Measurements from ENCODE around the gene TRPM7.
"Not testable (repeated sequence)": the region's sequence is repeated elsewhere in the genome, so short reads cannot be mapped to it uniquely, and the experiment has no call there.

Gene TRPM7

GRCh38 chr15:50624616-50625168 lies 61.9 kb downstream of the TRPM7 start:
- no peak overlapping the region for H3K9ac ChIP-seq (ENCODE audit: low read length in 5 of 5)
- H3K36me3 ChIP-seq (ENCODE audit: control insufficient read depth in 5 of 5, insufficient read depth in 5 of 5, low read length in 5 of 5): peaks cover 19 to 48% (median 38%) of the 10 kb centered on the region in 5 donors
- H3K4me1 ChIP-seq (ENCODE audit: control insufficient read depth in 5 of 5, insufficient read depth in 5 of 5, low read length in 5 of 5): no peaks in the 10 kb centered on the region
- no peaks in the 10 kb centered on the region for H3K27me3 ChIP-seq (ENCODE audit: control insufficient read depth in 5 of 5, insufficient read depth in 4 of 5, low read length in 5 of 5)
- H3K9me3 ChIP-seq (ENCODE audit: control insufficient read depth in 5 of 5, low read length in 5 of 5): no peaks in the 10 kb centered on the region
- H3K4me3 ChIP-seq (ENCODE audit: low read depth in 1 of 5, low read length in 5 of 5): no peak overlapping the region
- no peak overlapping the region for H3K27ac ChIP-seq (ENCODE audit: low read depth, low read length)

GRCh38 chr15:50622361-50622943 lies 64.1 kb downstream of the TRPM7 start:
- H3K9me3 ChIP-seq (ENCODE audit: control insufficient read depth in 5 of 5, low read length in 5 of 5); H3K9ac ChIP-seq (ENCODE audit: low read length in 5 of 5); H3K27ac ChIP-seq (ENCODE audit: low read depth, low read length); H3K4me3 ChIP-seq (ENCODE audit: low read depth in 1 of 5, low read length in 5 of 5); H3K27me3 ChIP-seq (ENCODE audit: control insufficient read depth in 5 of 5, insufficient read depth in 4 of 5, low read length in 5 of 5); H3K4me1 ChIP-seq (ENCODE audit: control insufficient read depth in 5 of 5, insufficient read depth in 5 of 5, low read length in 5 of 5): not testable (repeated sequence)
- peaks cover 13 to 36% (median 26%) of the 10 kb centered on the region in 5 donors for H3K36me3 ChIP-seq (ENCODE audit: control insufficient read depth in 5 of 5, insufficient read depth in 5 of 5, low read length in 5 of 5)

- H3K36me3 ChIP-seq (ENCODE audit: control insufficient read depth in 5 of 5, insufficient read depth in 5 of 5, low read length in 5 of 5): peaks cover 10 to 29% (median 19%) of the 10 kb centered on the region in 5 donors
Measured at GRCh38 chr15:50616960-50617359, 69.6 kb downstream of the TRPM7 start.

GRCh38 chr15:50616554-50616953 lies 70.0 kb downstream of the TRPM7 start:
- H3K36me3 ChIP-seq (ENCODE audit: control insufficient read depth in 5 of 5, insufficient read depth in 5 of 5, low read length in 5 of 5): peaks cover 14 to 27% (median 22%) of the 10 kb centered on the region in 5 donors
- H3K4me1 ChIP-seq (ENCODE audit: control insufficient read depth in 5 of 5, insufficient read depth in 5 of 5, low read length in 5 of 5); H3K27me3 ChIP-seq (ENCODE audit: control insufficient read depth in 5 of 5, insufficient read depth in 4 of 5, low read length in 5 of 5); H3K4me3 ChIP-seq (ENCODE audit: low read depth in 1 of 5, low read length in 5 of 5); H3K9me3 ChIP-seq (ENCODE audit: control insufficient read depth in 5 of 5, low read length in 5 of 5); H3K27ac ChIP-seq (ENCODE audit: low read depth, low read length); H3K9ac ChIP-seq (ENCODE audit: low read length in 5 of 5): not testable (repeated sequence)

More at GRCh38 chr15:50616960-50617359, 69.6 kb downstream of the TRPM7 start:
- H3K4me3 ChIP-seq (ENCODE audit: low read depth in 1 of 5, low read length in 5 of 5); H3K9me3 ChIP-seq (ENCODE audit: control insufficient read depth in 5 of 5, low read length in 5 of 5); H3K4me1 ChIP-seq (ENCODE audit: control insufficient read depth in 5 of 5, insufficient read depth in 5 of 5, low read length in 5 of 5); H3K27ac ChIP-seq (ENCODE audit: low read depth, low read length); H3K9ac ChIP-seq (ENCODE audit: low read length in 5 of 5); H3K27me3 ChIP-seq (ENCODE audit: control insufficient read depth in 5 of 5, insufficient read depth in 4 of 5, low read length in 5 of 5): not testable (repeated sequence)

- H3K9ac ChIP-seq (ENCODE audit: low read length in 5 of 5): no peak overlapping the region
- H3K27me3 ChIP-seq (ENCODE audit: control insufficient read depth in 5 of 5, insufficient read depth in 4 of 5, low read length in 5 of 5): no peaks in the 10 kb centered on the region
- no peak overlapping the region for H3K27ac ChIP-seq (ENCODE audit: low read depth, low read length)
- H3K4me1 ChIP-seq (ENCODE audit: control insufficient read depth in 5 of 5, insufficient read depth in 5 of 5, low read length in 5 of 5): peaks cover 0 to 2% (median 0%) of the 10 kb centered on the region in 5 donors
- H3K36me3 ChIP-seq (ENCODE audit: control insufficient read depth in 5 of 5, insufficient read depth in 5 of 5, low read length in 5 of 5): peaks cover 25 to 40% (median 29%) of the 10 kb centered on the region in 5 donors
- no peaks in the 10 kb centered on the region for H3K9me3 ChIP-seq (ENCODE audit: control insufficient read depth in 5 of 5, low read length in 5 of 5)
- no peak overlapping the region for H3K4me3 ChIP-seq (ENCODE audit: low read depth in 1 of 5, low read length in 5 of 5)
Measured at GRCh38 chr15:50613600-50613999, 73.0 kb downstream of the TRPM7 start.

GRCh38 chr15:50607129-50607528 lies 79.5 kb downstream of the TRPM7 start:
- no peaks in the 10 kb centered on the region for H3K9me3 ChIP-seq (ENCODE audit: control insufficient read depth in 5 of 5, low read length in 5 of 5)
- H3K9ac ChIP-seq (ENCODE audit: low read length in 5 of 5): no peak overlapping the region
- H3K4me3 ChIP-seq (ENCODE audit: low read depth in 1 of 5, low read length in 5 of 5): no peak overlapping the region
- no peaks in the 10 kb centered on the region for H3K27me3 ChIP-seq (ENCODE audit: control insufficient read depth in 5 of 5, insufficient read depth in 4 of 5, low read length in 5 of 5)
- H3K4me1 ChIP-seq (ENCODE audit: control insufficient read depth in 5 of 5, insufficient read depth in 5 of 5, low read length in 5 of 5): peaks cover 0 to 2% (median 0%) of the 10 kb centered on the region in 5 donors
- H3K36me3 ChIP-seq (ENCODE audit: control insufficient read depth in 5 of 5, insufficient read depth in 5 of 5, low read length in 5 of 5): peaks cover 44 to 68% (median 51%) of the 10 kb centered on the region in 5 donors
- no peak overlapping the region for H3K27ac ChIP-seq (ENCODE audit: low read depth, low read length)

GRCh38 chr15:50605462-50605861 lies 81.1 kb downstream of the TRPM7 start:
- Histone ChIP-seq H3K4me1 (ENCODE audit: control insufficient read depth in 5 of 5, insufficient read depth in 5 of 5, low read length in 5 of 5) (peaks cover 0 to 2% (median 0%) of the 10 kb centered on the region in 5 donors), H3K27ac (ENCODE audit: low read depth, low read length) (no peak overlapping the region), H3K4me3 (ENCODE audit: low read depth in 1 of 5, low read length in 5 of 5) (no peak overlapping the region), H3K9me3 (ENCODE audit: control insufficient read depth in 5 of 5, low read length in 5 of 5) (no peaks in the 10 kb centered on the region), H3K9ac (ENCODE audit: low read length in 5 of 5) (no peak overlapping the region), H3K36me3 (ENCODE audit: control insufficient read depth in 5 of 5, insufficient read depth in 5 of 5, low read length in 5 of 5) (peaks cover 37 to 56% (median 44%) of the 10 kb centered on the region in 5 donors), H3K27me3 (ENCODE audit: control insufficient read depth in 5 of 5, insufficient read depth in 4 of 5, low read length in 5 of 5) (no peaks in the 10 kb centered on the region)

- H3K36me3 ChIP-seq (ENCODE audit: control insufficient read depth in 5 of 5, insufficient read depth in 5 of 5, low read length in 5 of 5): peaks cover 27 to 60% (median 39%) of the 10 kb centered on the region in 5 donors
- H3K9ac ChIP-seq (ENCODE audit: low read length in 5 of 5); H3K4me3 ChIP-seq (ENCODE audit: low read depth in 1 of 5, low read length in 5 of 5); H3K27me3 ChIP-seq (ENCODE audit: control insufficient read depth in 5 of 5, insufficient read depth in 4 of 5, low read length in 5 of 5); H3K9me3 ChIP-seq (ENCODE audit: control insufficient read depth in 5 of 5, low read length in 5 of 5); H3K4me1 ChIP-seq (ENCODE audit: control insufficient read depth in 5 of 5, insufficient read depth in 5 of 5, low read length in 5 of 5); H3K27ac ChIP-seq (ENCODE audit: low read depth, low read length): not testable (repeated sequence)
Measured at GRCh38 chr15:50602028-50602427, 84.6 kb downstream of the TRPM7 start.

GRCh38 chr15:50594311-50594710 lies 92.3 kb downstream of the TRPM7 start:
- Histone ChIP-seq H3K9ac (ENCODE audit: low read length in 5 of 5) (no peak overlapping the region), H3K4me3 (ENCODE audit: low read depth in 1 of 5, low read length in 5 of 5) (no peak overlapping the region), H3K9me3 (ENCODE audit: control insufficient read depth in 5 of 5, low read length in 5 of 5) (no peaks in the 10 kb centered on the region), H3K36me3 (ENCODE audit: control insufficient read depth in 5 of 5, insufficient read depth in 5 of 5, low read length in 5 of 5) (peaks cover 45 to 80% (median 62%) of the 10 kb centered on the region in 5 donors), H3K27me3 (ENCODE audit: control insufficient read depth in 5 of 5, insufficient read depth in 4 of 5, low read length in 5 of 5) (no peaks in the 10 kb centered on the region), H3K4me1 (ENCODE audit: control insufficient read depth in 5 of 5, insufficient read depth in 5 of 5, low read length in 5 of 5) (no peaks in the 10 kb centered on the region), H3K27ac (ENCODE audit: low read depth, low read length) (no peak overlapping the region)

GRCh38 chr15:50593761-50594160 lies 92.8 kb downstream of the TRPM7 start:
- peaks cover 45 to 83% (median 67%) of the 10 kb centered on the region in 5 donors for H3K36me3 ChIP-seq (ENCODE audit: control insufficient read depth in 5 of 5, insufficient read depth in 5 of 5, low read length in 5 of 5)
- H3K9ac ChIP-seq (ENCODE audit: low read length in 5 of 5): no peak overlapping the region
- no peaks in the 10 kb centered on the region for H3K27me3 ChIP-seq (ENCODE audit: control insufficient read depth in 5 of 5, insufficient read depth in 4 of 5, low read length in 5 of 5)
- no peak overlapping the region for H3K27ac ChIP-seq (ENCODE audit: low read depth, low read length)
- H3K9me3 ChIP-seq (ENCODE audit: control insufficient read depth in 5 of 5, low read length in 5 of 5): no peaks in the 10 kb centered on the region
- H3K4me3 ChIP-seq (ENCODE audit: low read depth in 1 of 5, low read length in 5 of 5): no peak overlapping the region
- no peaks in the 10 kb centered on the region for H3K4me1 ChIP-seq (ENCODE audit: control insufficient read depth in 5 of 5, insufficient read depth in 5 of 5, low read length in 5 of 5)

Measured in subcutaneous abdominal adipose tissue (tissue), 5 donors.